ENCODE measurements around the gene RAPGEF2.

Gene RAPGEF2

GRCh38 chr4:159227378-159227777, 124.5 kb downstream of the RAPGEF2 start (continued):
- no peak for TF ChIP-seq ZNF10 (tag by site-specific recombination; IDR thresholded peaks at IDR 0.05)

- no peaks in the 10 kb centered on the region for H3K9me3 ChIP-seq (ENCODE audit: control insufficient read depth, insufficient read depth, low read depth, low read length)
- TF ChIP-seq PRDM1 (tag by site-specific recombination; IDR thresholded peaks at IDR 0.05): no peak
- no peak for TF ChIP-seq ZNF433 (tag by site-specific recombination; IDR thresholded peaks at IDR 0.05; ENCODE audit: low read depth)
- CTCF ChIA-PET: no interaction called here
- H3K4me3 ChIP-seq (ENCODE audit: low read depth, low read length): peak overlapping the region; percentile 2; the same call in 1 of the 2 replicates
- H3K4me1 ChIP-seq (ENCODE audit: control insufficient read depth, insufficient read depth, low read length): no peaks in the 10 kb centered on the region
- POLR2A ChIA-PET: interaction anchor here (0.7 kb wide), 1 partner anchor 183 kb away, joined by 5 read pairs; no protein-coding TSS in a partner anchor
- no peak overlapping the region for H3K27ac ChIP-seq (ENCODE audit: extremely low read depth, low read depth, low read length)
- no peaks in the 10 kb centered on the region for H3K36me3 ChIP-seq (ENCODE audit: control insufficient read depth in 2 of 2, insufficient read depth in 1 of 2, low read length in 2 of 2)
Measured at GRCh38 chr4:159227984-159228383, 125.1 kb downstream of the RAPGEF2 start.

GRCh38 chr4:159229164-159229563, 126.3 kb downstream of the RAPGEF2 start:
- no peak overlapping the region for H3K27ac ChIP-seq (ENCODE audit: extremely low read depth, low read depth, low read length)
- no peaks in the 10 kb centered on the region for H3K36me3 ChIP-seq (ENCODE audit: control insufficient read depth in 2 of 2, insufficient read depth in 1 of 2, low read length in 2 of 2)
- no peaks in the 10 kb centered on the region for H3K4me1 ChIP-seq (ENCODE audit: control insufficient read depth, insufficient read depth, low read length)
- CTCF ChIA-PET: no interaction called here
- H3K9me3 ChIP-seq (ENCODE audit: control insufficient read depth, insufficient read depth, low read depth, low read length): no peaks in the 10 kb centered on the region
- POLR2A ChIA-PET: no interaction called here
- no peak for TF ChIP-seq ZBTB10 (tag by site-specific recombination; IDR thresholded peaks at IDR 0.05)
- TF ChIP-seq ZBTB8A (tag by site-specific recombination; IDR thresholded peaks at IDR 0.05): no peak
- no peak for TF ChIP-seq ZNF76 (tag by site-specific recombination; IDR thresholded peaks at IDR 0.05; ENCODE audit: borderline replicate concordance, low read depth)
- no peak for TF ChIP-seq ZNF248 (tag by site-specific recombination; IDR thresholded peaks at IDR 0.05)
- no peak for TF ChIP-seq GLIS2 (tag by site-specific recombination; IDR thresholded peaks at IDR 0.05)
- TF ChIP-seq KLF10 (tag by site-specific recombination; IDR thresholded peaks at IDR 0.05): no peak
- TF ChIP-seq SCRT1 (tag by site-specific recombination; IDR thresholded peaks at IDR 0.05; ENCODE audit: borderline replicate concordance): no peak
- TF ChIP-seq, protein P1, sequence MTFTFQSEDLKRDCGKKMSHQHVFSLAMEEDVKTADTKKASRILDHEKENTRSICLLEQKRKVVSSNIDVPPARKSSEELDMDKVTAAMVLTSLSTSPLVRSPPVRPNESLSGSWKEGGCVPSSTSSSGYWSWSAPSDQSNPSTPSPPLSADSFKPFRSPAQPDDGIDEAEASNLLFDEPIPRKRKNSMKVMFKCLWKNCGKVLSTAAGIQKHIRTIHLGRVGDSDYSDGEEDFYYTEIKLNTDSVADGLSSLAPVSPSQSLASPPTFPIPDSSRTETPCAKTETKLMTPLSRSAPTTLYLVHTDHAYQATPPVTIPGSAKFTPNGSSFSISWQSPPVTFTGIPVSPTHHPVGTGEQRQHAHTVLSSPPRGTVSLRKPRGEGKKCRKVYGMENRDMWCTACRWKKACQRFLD (tag by site-specific recombination; IDR thresholded peaks at IDR 0.05): no peak
- TF ChIP-seq ZNF530 (tag by site-specific recombination; IDR thresholded peaks at IDR 0.05; ENCODE audit: low read depth): no peak
- TF ChIP-seq ZNF26 (tag by site-specific recombination; IDR thresholded peaks at IDR 0.05): no peak
- no peak for TF ChIP-seq MYNN (tag by site-specific recombination; IDR thresholded peaks at IDR 0.05; ENCODE audit: borderline replicate concordance)
- no peak for TF ChIP-seq ZNF623 (tag by site-specific recombination; IDR thresholded peaks at IDR 0.05)
- no peak for TF ChIP-seq BCL11B (tag by site-specific recombination; IDR thresholded peaks at IDR 0.05; ENCODE audit: low read depth)
- TF ChIP-seq ZFP69B (tag by site-specific recombination; IDR thresholded peaks at IDR 0.05): no peak
- no peak for TF ChIP-seq ZEB2 (tag by site-specific recombination; IDR thresholded peaks at IDR 0.05)
- TF ChIP-seq ZNF239 (tag by site-specific recombination; IDR thresholded peaks at IDR 0.05): no peak
- no peak for TF ChIP-seq ZNF146 (tag by site-specific recombination; IDR thresholded peaks at IDR 0.05)
- TF ChIP-seq AEBP2 (tag by site-specific recombination; IDR thresholded peaks at IDR 0.05; ENCODE audit: borderline replicate concordance): no peak
- TF ChIP-seq, protein P2, sequence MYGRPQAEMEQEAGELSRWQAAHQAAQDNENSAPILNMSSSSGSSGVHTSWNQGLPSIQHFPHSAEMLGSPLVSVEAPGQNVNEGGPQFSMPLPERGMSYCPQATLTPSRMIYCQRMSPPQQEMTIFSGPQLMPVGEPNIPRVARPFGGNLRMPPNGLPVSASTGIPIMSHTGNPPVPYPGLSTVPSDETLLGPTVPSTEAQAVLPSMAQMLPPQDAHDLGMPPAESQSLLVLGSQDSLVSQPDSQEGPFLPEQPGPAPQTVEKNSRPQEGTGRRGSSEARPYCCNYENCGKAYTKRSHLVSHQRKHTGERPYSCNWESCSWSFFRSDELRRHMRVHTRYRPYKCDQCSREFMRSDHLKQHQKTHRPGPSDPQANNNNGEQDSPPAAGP (tag by site-specific recombination; IDR thresholded peaks at IDR 0.05): no peak
- no peak for TF ChIP-seq ZNF10 (tag by site-specific recombination; IDR thresholded peaks at IDR 0.05)
- no peak overlapping the region for H3K4me3 ChIP-seq (ENCODE audit: low read depth, low read length)

All from HEK293 (cell line).